ENCODE results near the gene LRRTM1.

- TF ChIP-seq CTCF (IDR thresholded peaks at IDR 0.05) (no peak), MAX (IDR thresholded peaks at IDR 0.05) (no peak), CEBPB (IDR thresholded peaks at IDR 0.05) (no peak), HMGXB4 (CRISPR knock-in tag; IDR thresholded peaks at IDR 0.05; ENCODE audit: borderline replicate concordance) (no peak), REST (IDR thresholded peaks at IDR 0.05) (no peak), CHD4 (IDR thresholded peaks at IDR 0.05; ENCODE audit: borderline replicate concordance) (no peak), ZC3H11A (IDR thresholded peaks at IDR 0.05) (no peak), POLR2AphosphoS2 (conservative IDR thresholded peaks at IDR 0.05; ENCODE audit: low read length) (no peak), EP300 (IDR thresholded peaks at IDR 0.05) (no peak), JUN (IDR thresholded peaks at IDR 0.05) (no peak), HOXA7 (CRISPR knock-in tag; IDR thresholded peaks at IDR 0.05) (no peak), BHLHE40 (IDR thresholded peaks at IDR 0.05; ENCODE audit: low read depth, low read length) (no peak), MAFK (IDR thresholded peaks at IDR 0.05; ENCODE audit: partially characterized antibody) (no peak)
These were observed 19.1 kb upstream of the LRRTM1 start for GRCh38 chr2:80323610-80324009.
